ENCODE measurements around the gene TRIM72. TPM values are rescaled to one million over a fixed set of nuclear protein-coding genes. Genes with fewer than 3 reads are reported as not detected.
"Not testable (repeated sequence)": the region's sequence is repeated elsewhere in the genome, so short reads cannot be mapped to it uniquely, and the experiment has no call there.

TRIM72 gene
- total and polyA plus RNA-seq, 9 of the 15 experiments (the other 6 are each of a cell fraction or from before 2014, with no cell fraction given) = under 0.01 TPM; not detected in 8

DNA sequence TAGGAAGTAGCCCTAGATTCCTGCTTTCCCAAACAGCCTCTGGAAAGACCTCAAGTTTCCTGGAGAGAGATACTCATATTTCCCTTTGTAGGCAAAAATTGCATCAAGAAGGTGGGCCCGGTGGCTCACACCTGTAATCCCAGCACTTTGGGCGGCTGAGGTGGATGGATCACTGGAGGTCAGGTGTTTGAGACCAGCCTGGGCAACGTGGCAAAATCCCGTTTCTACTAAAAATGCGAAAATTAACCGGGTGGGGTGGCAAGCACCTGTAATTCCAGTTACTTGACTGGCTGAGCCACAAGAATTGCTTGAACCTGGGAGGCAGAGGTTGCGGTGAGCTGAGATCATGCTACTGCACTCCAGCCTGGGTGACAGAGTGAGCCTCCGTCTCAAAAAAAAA, 13.8 kb upstream of the TRIM72 start:
- H3K9ac ChIP-seq (ENCODE audit: insufficient read depth in 1 of 2, low read depth in 2 of 2, low read length in 2 of 2); FAIRE-seq; ATAC-seq; H3K79me2 ChIP-seq (ENCODE audit: control insufficient read depth, insufficient read depth, low read length); H3K4me2 ChIP-seq (ENCODE audit: insufficient read depth, low read length); H3K27me3 ChIP-seq (ENCODE audit: control insufficient read depth in 2 of 2, insufficient read depth in 2 of 2, low read length in 2 of 2); BruUV-seq (replicated peaks); DNase-seq (ENCODE audit: extremely low read depth in 1 of 4, low spot score in 3 of 4); H3K9me1 ChIP-seq (ENCODE audit: control insufficient read depth, insufficient read depth, low read length); H3K27ac ChIP-seq (ENCODE audit: extremely low read depth, low read depth, low read length); H3K4me3 ChIP-seq; H2AFZ ChIP-seq (ENCODE audit: low read depth, low read length); H3K9me3 ChIP-seq (replicated peaks; ENCODE audit: control insufficient read depth, insufficient read depth, low read depth, low read length): not testable (repeated sequence)
- intact Hi-C loops (cut with micrococcal nuclease) (loop anchor here (2.0 to 10.0 kb wide), 4 partner anchors 53 to 665 kb away; no protein-coding TSS in a partner anchor), in situ Hi-C loops (cut with MboI) (loop anchor here (5.0 kb wide), 1 partner anchor 92 kb away; no protein-coding TSS in a partner anchor)
- peaks cover 19% of the 10 kb centered on the region for H4K20me1 ChIP-seq (replicated peaks; ENCODE audit: control insufficient read depth, insufficient read depth, low read length)
- peaks cover 14 to 33% of the 10 kb centered on the region in 2 experiments for H3K4me1 ChIP-seq (replicated peaks in 1 of 2; ENCODE audit: control insufficient read depth in 2 of 2, insufficient read depth in 2 of 2, low read length in 2 of 2)
- ChIA-PET CTCF (ENCODE audit: low intra/inter-chr PET ratio) (interaction anchor here (1.0 kb wide), 1 partner anchor 99 kb away, joined by 3 read pairs; no protein-coding TSS in a partner anchor), POLR2A (interaction anchor here (1.0 to 6.2 kb wide), 6 partner anchors 11 to 193 kb away, joined by 3 to 33 read pairs (median 6); partner anchors contain the start of genes ITGAD, PYDC1 and TRIM72)
- WGBS (ENCODE audit: insufficient coverage, low coverage, missing lambda C conversion rate) = 70% methylated on average over 6 of the region's 8 CpGs
- peaks cover 20% of the 10 kb centered on the region for H3K36me3 ChIP-seq (ENCODE audit: control insufficient read depth, insufficient read depth, low read length)
- TF ChIP-seq POLR2G (IDR thresholded peaks at IDR 0.05; ENCODE audit: low read depth, low read length) = peak; percentile 48; the same call in 1 of the 2 replicates

DNA sequence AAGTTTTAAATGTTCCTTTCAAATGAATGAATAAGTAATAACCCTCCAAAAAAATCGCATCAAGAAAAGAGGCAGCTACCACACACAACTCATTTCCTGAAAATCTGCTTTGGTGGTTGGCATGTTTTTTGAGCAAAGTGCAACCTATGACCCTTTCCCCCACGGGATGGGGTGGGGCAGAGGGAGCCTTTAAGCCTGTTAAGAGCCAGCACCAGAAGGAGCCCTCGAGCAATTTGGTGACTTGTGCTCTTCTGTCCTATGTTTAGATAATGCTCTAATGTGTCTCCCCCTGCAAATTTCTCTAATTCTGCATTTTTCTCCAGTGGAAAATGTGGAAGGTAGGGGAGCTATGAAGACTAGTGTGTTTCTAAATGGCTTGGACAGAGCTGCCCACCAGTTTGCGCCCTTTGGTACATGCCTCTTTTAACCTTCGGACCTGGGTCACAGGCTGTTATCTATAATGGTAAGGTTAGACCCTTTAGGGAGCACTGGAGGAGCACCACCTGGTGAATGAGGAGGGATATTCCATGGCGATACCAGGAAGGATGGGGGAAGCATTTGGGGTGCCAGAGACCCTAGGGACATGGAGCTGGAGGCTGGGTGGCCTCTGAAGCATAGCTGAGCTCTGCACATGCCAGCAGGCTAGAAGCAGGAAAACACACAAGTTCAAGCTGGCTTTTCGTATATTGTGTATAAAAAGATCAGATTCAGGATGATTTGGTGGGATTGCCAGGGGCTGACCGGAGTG, 12.9 kb upstream of the TRIM72 start:
- ChIA-PET CTCF (ENCODE audit: low intra/inter-chr PET ratio) (interaction anchor here (1.0 kb wide), 1 partner anchor 98 kb away, joined by 3 read pairs; no protein-coding TSS in a partner anchor), POLR2A (interaction anchor here (0.9 to 6.2 kb wide), 11 partner anchors 8 to 192 kb away, joined by 3 to 33 read pairs (median 8); partner anchors contain the start of genes FUS, ITGAD, PYDC1 and TRIM72)
- no peaks in the 10 kb centered on the region for H3K9me3 ChIP-seq (replicated peaks; ENCODE audit: control insufficient read depth, insufficient read depth, low read depth, low read length)
- FAIRE-seq (peak; percentile 80), DNase-seq (ENCODE audit: extremely low read depth in 1 of 4, low spot score in 3 of 4) (peak in 2 of 4 experiments; percentile 61 to 64), ATAC-seq (peak; percentile 54)
- no peak overlapping the region for H3K4me3 ChIP-seq
- H3K4me2 ChIP-seq (ENCODE audit: insufficient read depth, low read length) = peak overlapping the region; percentile 77
- intact Hi-C loops (cut with micrococcal nuclease) = loop anchor here (2.0 to 10.0 kb wide), 4 partner anchors 52 to 664 kb away; no protein-coding TSS in a partner anchor
- H4K20me1 ChIP-seq (replicated peaks; ENCODE audit: control insufficient read depth, insufficient read depth, low read length) = peaks cover 19% of the 10 kb centered on the region
- 45% methylated on average over 8 of the region's 8 CpGs for WGBS (ENCODE audit: insufficient coverage, low coverage, missing lambda C conversion rate)
- H3K79me2 ChIP-seq (ENCODE audit: control insufficient read depth, insufficient read depth, low read length) = no peaks in the 10 kb centered on the region
- BruUV-seq (replicated peaks) = no TSS peak
- no peaks in the 10 kb centered on the region; a peak in 1 of 5 replicates for H3K27me3 ChIP-seq (ENCODE audit: control insufficient read depth in 2 of 2, insufficient read depth in 2 of 2, low read length in 2 of 2)
- peaks cover 11% of the 10 kb centered on the region; the same call in 2 of the 3 replicates for H3K36me3 ChIP-seq (ENCODE audit: control insufficient read depth, insufficient read depth, low read length)
- H3K9ac ChIP-seq (ENCODE audit: insufficient read depth in 1 of 2, low read depth in 2 of 2, low read length in 2 of 2) = peak overlapping the region in 1 of 2 experiments; percentile 91; a peak in 2 of 4 replicates
- H3K4me1 ChIP-seq (replicated peaks in 1 of 2; ENCODE audit: control insufficient read depth in 2 of 2, insufficient read depth in 2 of 2, low read length in 2 of 2) = peaks cover 14 to 29% of the 10 kb centered on the region in 2 experiments
- H2AFZ ChIP-seq (ENCODE audit: low read depth, low read length) = no peak overlapping the region
- H3K9me1 ChIP-seq (ENCODE audit: control insufficient read depth, insufficient read depth, low read length) = no peaks in the 10 kb centered on the region
- no peak overlapping the region for H3K27ac ChIP-seq (ENCODE audit: extremely low read depth, low read depth, low read length)
- in situ Hi-C loops (cut with MboI) = loop anchor here (5.0 kb wide), 1 partner anchor 91 kb away; no protein-coding TSS in a partner anchor
- TF ChIP-seq RCOR1 (IDR thresholded peaks at IDR 0.05; ENCODE audit: borderline replicate concordance in 1 of 2, low read depth in 2 of 2, low read length in 2 of 2) = peak in 1 of 2 experiments; percentile 27; a peak in 1 of 4 replicates
- TF ChIP-seq C11orf30 (IDR thresholded peaks at IDR 0.05; ENCODE audit: low read depth) = peak; percentile 52; the same call in 1 of the 2 replicates
- TF ChIP-seq, protein P1, sequence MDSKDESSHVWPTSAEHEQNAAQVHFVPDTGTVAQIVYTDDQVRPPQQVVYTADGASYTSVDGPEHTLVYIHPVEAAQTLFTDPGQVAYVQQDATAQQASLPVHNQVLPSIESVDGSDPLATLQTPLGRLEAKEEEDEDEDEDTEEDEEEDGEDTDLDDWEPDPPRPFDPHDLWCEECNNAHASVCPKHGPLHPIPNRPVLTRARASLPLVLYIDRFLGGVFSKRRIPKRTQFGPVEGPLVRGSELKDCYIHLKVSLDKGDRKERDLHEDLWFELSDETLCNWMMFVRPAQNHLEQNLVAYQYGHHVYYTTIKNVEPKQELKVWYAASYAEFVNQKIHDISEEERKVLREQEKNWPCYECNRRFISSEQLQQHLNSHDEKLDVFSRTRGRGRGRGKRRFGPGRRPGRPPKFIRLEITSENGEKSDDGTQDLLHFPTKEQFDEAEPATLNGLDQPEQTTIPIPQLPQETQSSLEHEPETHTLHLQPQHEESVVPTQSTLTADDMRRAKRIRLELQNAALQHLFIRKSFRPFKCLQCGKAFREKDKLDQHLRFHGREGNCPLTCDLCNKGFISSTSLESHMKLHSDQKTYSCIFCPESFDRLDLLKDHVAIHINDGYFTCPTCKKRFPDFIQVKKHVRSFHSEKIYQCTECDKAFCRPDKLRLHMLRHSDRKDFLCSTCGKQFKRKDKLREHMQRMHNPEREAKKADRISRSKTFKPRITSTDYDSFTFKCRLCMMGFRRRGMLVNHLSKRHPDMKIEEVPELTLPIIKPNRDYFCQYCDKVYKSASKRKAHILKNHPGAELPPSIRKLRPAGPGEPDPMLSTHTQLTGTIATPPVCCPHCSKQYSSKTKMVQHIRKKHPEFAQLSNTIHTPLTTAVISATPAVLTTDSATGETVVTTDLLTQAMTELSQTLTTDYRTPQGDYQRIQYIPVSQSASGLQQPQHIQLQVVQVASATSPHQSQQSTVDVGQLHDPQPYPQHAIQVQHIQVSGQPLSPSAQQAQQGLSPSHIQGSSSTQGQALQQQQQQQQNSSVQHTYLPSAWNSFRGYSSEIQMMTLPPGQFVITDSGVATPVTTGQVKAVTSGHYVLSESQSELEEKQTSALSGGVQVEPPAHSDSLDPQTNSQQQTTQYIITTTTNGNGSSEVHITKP (IDR thresholded peaks at IDR 0.05; ENCODE audit: partially characterized antibody) = peak; percentile 69
- TF ChIP-seq POLR2B (IDR thresholded peaks at IDR 0.05; ENCODE audit: low read depth, partially characterized antibody) = peak; percentile 12
- TF ChIP-seq, protein P2, sequence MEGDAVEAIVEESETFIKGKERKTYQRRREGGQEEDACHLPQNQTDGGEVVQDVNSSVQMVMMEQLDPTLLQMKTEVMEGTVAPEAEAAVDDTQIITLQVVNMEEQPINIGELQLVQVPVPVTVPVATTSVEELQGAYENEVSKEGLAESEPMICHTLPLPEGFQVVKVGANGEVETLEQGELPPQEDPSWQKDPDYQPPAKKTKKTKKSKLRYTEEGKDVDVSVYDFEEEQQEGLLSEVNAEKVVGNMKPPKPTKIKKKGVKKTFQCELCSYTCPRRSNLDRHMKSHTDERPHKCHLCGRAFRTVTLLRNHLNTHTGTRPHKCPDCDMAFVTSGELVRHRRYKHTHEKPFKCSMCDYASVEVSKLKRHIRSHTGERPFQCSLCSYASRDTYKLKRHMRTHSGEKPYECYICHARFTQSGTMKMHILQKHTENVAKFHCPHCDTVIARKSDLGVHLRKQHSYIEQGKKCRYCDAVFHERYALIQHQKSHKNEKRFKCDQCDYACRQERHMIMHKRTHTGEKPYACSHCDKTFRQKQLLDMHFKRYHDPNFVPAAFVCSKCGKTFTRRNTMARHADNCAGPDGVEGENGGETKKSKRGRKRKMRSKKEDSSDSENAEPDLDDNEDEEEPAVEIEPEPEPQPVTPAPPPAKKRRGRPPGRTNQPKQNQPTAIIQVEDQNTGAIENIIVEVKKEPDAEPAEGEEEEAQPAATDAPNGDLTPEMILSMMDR (IDR thresholded peaks at IDR 0.05 in 2 of 3, conservative IDR thresholded peaks at IDR 0.05 in 1 of 3; ENCODE audit: insufficient read depth in 2 of 3, low read depth in 1 of 3, low read length in 3 of 3) = peak; percentile 30 to 55 (median 44); a peak in 3 of 6 replicates

Data from K562 (cell line).